Activated CD4-positive, alpha-beta T cell treated with anti-CD3 and anti-CD28 coated beads, Interleukin-2, amount 10 ng/mL, durations not matched to agents 7 days and 5 days (primary cell): ENCODE data around the gene MYH13. TPM values are rescaled to one million over a fixed set of nuclear protein-coding genes. Genes with fewer than 3 reads are reported as not detected.

Experiments used
- CTCF ChIA-PET: fragments of 350-600 bp; sonication (Branson Sonifier 250); formaldehyde crosslinking; loops from one replicate; lab custom pipeline; 2021; ENCODE audit warnings: antibody characterized with exemption; lab: Charles Lee
- POLR2A ChIA-PET: fragments of 350-600 bp; sonication (Branson Sonifier 250); formaldehyde crosslinking; loops from one replicate; lab custom pipeline; 2021; ENCODE audit warnings: antibody characterized with exemption; lab: Charles Lee
- DNase-seq: peaks from one replicate; pipeline ENCODE4 v3.0.0-alpha.2; 2020
- H3K27ac Mint-ChIP-seq: one replicate; pipeline ENCODE4 v1.8.0; 2021; ENCODE audit warnings: mild to moderate bottlenecking, moderate library complexity, mixed read lengths
- H3K27me3 Mint-ChIP-seq: one replicate; pipeline ENCODE4 v1.8.0; 2021; ENCODE audit warnings: mixed read lengths
- H3K36me3 Mint-ChIP-seq: one replicate; pipeline ENCODE4 v1.8.0; 2021; ENCODE audit warnings: low read depth, mixed read lengths
- H3K4me1 Mint-ChIP-seq: one replicate; pipeline ENCODE4 v1.8.0; 2021; ENCODE audit warnings: mixed read lengths
- H3K4me3 Mint-ChIP-seq: one replicate; pipeline ENCODE4 v1.8.0; 2021; ENCODE audit warnings: mild to moderate bottlenecking, moderate library complexity, mixed read lengths
- H3K9me3 Mint-ChIP-seq: one replicate; pipeline ENCODE4 v1.8.0; 2021; ENCODE audit warnings: mixed read lengths
- total RNA-seq, 2 experiments: library from RNA; stranded (reverse); gene quantifications; one replicate each; pipeline ENCODE4 v1.2.3, GENCODE V29; 2021

MYH13 gene
- total RNA-seq, 2 experiments from 2014 or later, result not detected

- Mint-ChIP-seq H3K9me3 (no peaks in the 10 kb centered on the region), H3K36me3 (no peaks in the 10 kb centered on the region), H3K27me3 (no peaks in the 10 kb centered on the region), H3K4me1 (no peaks in the 10 kb centered on the region), H3K27ac (no peak overlapping the region), H3K4me3 (no peak overlapping the region)
- POLR2A ChIA-PET, result no interaction called here
- no peak for DNase-seq
- CTCF ChIA-PET, result no interaction called here
These were observed 8.0 kb upstream of the MYH13 start for GRCh38 chr17:10380631-10381408.

GRCh38 chr17:10370016-10370608 is 2.7 kb downstream of the MYH13 start:
- H3K9me3 Mint-ChIP-seq, result no peaks in the 10 kb centered on the region
- no peak for DNase-seq
- CTCF ChIA-PET, result no interaction called here
- H3K4me1 Mint-ChIP-seq, result no peaks in the 10 kb centered on the region
- no peak overlapping the region for H3K4me3 Mint-ChIP-seq
- H3K27ac Mint-ChIP-seq, result no peak overlapping the region
- POLR2A ChIA-PET, result no interaction called here
- peaks cover 2% of the 10 kb centered on the region for H3K27me3 Mint-ChIP-seq
- no peaks in the 10 kb centered on the region for H3K36me3 Mint-ChIP-seq

GRCh38 chr17:10369239-10369638 is 3.6 kb downstream of the MYH13 start:
- Mint-ChIP-seq H3K27me3 (peaks cover 2% of the 10 kb centered on the region), H3K4me1 (no peaks in the 10 kb centered on the region), H3K4me3 (no peak overlapping the region), H3K27ac (no peak overlapping the region), H3K9me3 (no peaks in the 10 kb centered on the region), H3K36me3 (no peaks in the 10 kb centered on the region)
- ChIA-PET POLR2A (no interaction called here), CTCF (no interaction called here)
- no peak for DNase-seq

GRCh38 chr17:10368561-10368960 is 4.2 kb downstream of the MYH13 start:
- POLR2A ChIA-PET, result no interaction called here

GRCh38 chr17:10360578-10360977 is 12.2 kb downstream of the MYH13 start:
- CTCF ChIA-PET, result no interaction called here
- Mint-ChIP-seq H3K27ac (no peak overlapping the region), H3K4me1 (no peaks in the 10 kb centered on the region), H3K27me3 (no peaks in the 10 kb centered on the region), H3K9me3 (no peaks in the 10 kb centered on the region), H3K36me3 (no peaks in the 10 kb centered on the region), H3K4me3 (no peak overlapping the region)
- POLR2A ChIA-PET, result no interaction called here
- no peak for DNase-seq

More at GRCh38 chr17:10368561-10368960, 4.2 kb downstream of the MYH13 start:
- H3K27ac Mint-ChIP-seq, result no peak overlapping the region
- no peaks in the 10 kb centered on the region for H3K4me1 Mint-ChIP-seq
- H3K36me3 Mint-ChIP-seq, result no peaks in the 10 kb centered on the region
- no peak overlapping the region for H3K4me3 Mint-ChIP-seq
- no peaks in the 10 kb centered on the region for H3K9me3 Mint-ChIP-seq
- peaks cover 2% of the 10 kb centered on the region for H3K27me3 Mint-ChIP-seq
- no peak for DNase-seq
- CTCF ChIA-PET, result no interaction called here

GRCh38 chr17:10357768-10358167 is 15.0 kb downstream of the MYH13 start:
- ChIA-PET CTCF (no interaction called here), POLR2A (no interaction called here)
- Mint-ChIP-seq H3K36me3 (no peaks in the 10 kb centered on the region), H3K9me3 (no peaks in the 10 kb centered on the region), H3K27me3 (no peaks in the 10 kb centered on the region), H3K27ac (no peak overlapping the region), H3K4me1 (no peaks in the 10 kb centered on the region), H3K4me3 (no peak overlapping the region)
- DNase-seq, result peak; percentile 22

GRCh38 chr17:10354651-10355050 is 18.2 kb downstream of the MYH13 start:
- Mint-ChIP-seq H3K27me3 (no peaks in the 10 kb centered on the region), H3K4me3 (no peak overlapping the region), H3K27ac (no peak overlapping the region), H3K36me3 (no peaks in the 10 kb centered on the region), H3K4me1 (no peaks in the 10 kb centered on the region), H3K9me3 (no peaks in the 10 kb centered on the region)
- ChIA-PET CTCF (no interaction called here), POLR2A (no interaction called here)
- DNase-seq, result no peak

- no peaks in the 10 kb centered on the region for H3K9me3 Mint-ChIP-seq
- no peaks in the 10 kb centered on the region for H3K4me1 Mint-ChIP-seq
- H3K36me3 Mint-ChIP-seq, result no peaks in the 10 kb centered on the region
- no peak overlapping the region for H3K4me3 Mint-ChIP-seq
- H3K27ac Mint-ChIP-seq, result no peak overlapping the region
- DNase-seq, result no peak
- CTCF ChIA-PET, result no interaction called here
- no peaks in the 10 kb centered on the region for H3K27me3 Mint-ChIP-seq
- POLR2A ChIA-PET, result no interaction called here
These were observed 19.9 kb downstream of the MYH13 start for GRCh38 chr17:10352893-10353292.

- Mint-ChIP-seq H3K27ac (no peak overlapping the region), H3K9me3 (no peaks in the 10 kb centered on the region), H3K36me3 (no peaks in the 10 kb centered on the region), H3K27me3 (no peaks in the 10 kb centered on the region), H3K4me3 (no peak overlapping the region), H3K4me1 (no peaks in the 10 kb centered on the region)
- CTCF ChIA-PET, result no interaction called here
- no peak for DNase-seq
- POLR2A ChIA-PET, result no interaction called here
These were observed 23.4 kb downstream of the MYH13 start for GRCh38 chr17:10349403-10349802.

- Mint-ChIP-seq H3K4me3 (no peak overlapping the region), H3K4me1 (no peaks in the 10 kb centered on the region), H3K27me3 (no peaks in the 10 kb centered on the region), H3K9me3 (no peaks in the 10 kb centered on the region), H3K36me3 (no peaks in the 10 kb centered on the region), H3K27ac (no peak overlapping the region)
- ChIA-PET CTCF (no interaction called here), POLR2A (no interaction called here)
- DNase-seq, result no peak
These were observed 28.0 kb downstream of the MYH13 start for GRCh38 chr17:10344816-10345215.

GRCh38 chr17:10339051-10339450 is 33.8 kb downstream of the MYH13 start:
- H3K4me1 Mint-ChIP-seq, result no peaks in the 10 kb centered on the region
- no peaks in the 10 kb centered on the region for H3K9me3 Mint-ChIP-seq
- no peaks in the 10 kb centered on the region for H3K36me3 Mint-ChIP-seq
- no peak for DNase-seq
- no peaks in the 10 kb centered on the region for H3K27me3 Mint-ChIP-seq
- ChIA-PET CTCF (no interaction called here), POLR2A (no interaction called here)
- H3K27ac Mint-ChIP-seq, result no peak overlapping the region
- no peak overlapping the region for H3K4me3 Mint-ChIP-seq

- no peaks in the 10 kb centered on the region for H3K27me3 Mint-ChIP-seq
- no peaks in the 10 kb centered on the region for H3K36me3 Mint-ChIP-seq
- POLR2A ChIA-PET, result no interaction called here
- CTCF ChIA-PET, result no interaction called here
- H3K27ac Mint-ChIP-seq, result no peak overlapping the region
- DNase-seq, result no peak
- no peaks in the 10 kb centered on the region for H3K9me3 Mint-ChIP-seq
- H3K4me1 Mint-ChIP-seq, result no peaks in the 10 kb centered on the region
- no peak overlapping the region for H3K4me3 Mint-ChIP-seq
These were observed 34.8 kb downstream of the MYH13 start for GRCh38 chr17:10337976-10338375.

GRCh38 chr17:10337136-10337535 is 35.7 kb downstream of the MYH13 start:
- Mint-ChIP-seq H3K9me3 (no peaks in the 10 kb centered on the region), H3K36me3 (no peaks in the 10 kb centered on the region), H3K4me3 (no peak overlapping the region), H3K27me3 (no peaks in the 10 kb centered on the region), H3K27ac (no peak overlapping the region), H3K4me1 (no peaks in the 10 kb centered on the region)
- DNase-seq, result no peak
- POLR2A ChIA-PET, result no interaction called here
- CTCF ChIA-PET, result no interaction called here

GRCh38 chr17:10336393-10336792 is 36.4 kb downstream of the MYH13 start:
- no peak overlapping the region for H3K4me3 Mint-ChIP-seq
- H3K36me3 Mint-ChIP-seq, result no peaks in the 10 kb centered on the region
- no peak overlapping the region for H3K27ac Mint-ChIP-seq
- no peaks in the 10 kb centered on the region for H3K27me3 Mint-ChIP-seq
- H3K9me3 Mint-ChIP-seq, result no peaks in the 10 kb centered on the region
- H3K4me1 Mint-ChIP-seq, result no peaks in the 10 kb centered on the region
- POLR2A ChIA-PET, result no interaction called here
- CTCF ChIA-PET, result no interaction called here
- DNase-seq, result no peak
